Smooth muscle cell (in vitro differentiated cells): ENCODE results near the gene RBMS3. TPM values are rescaled to one million over a fixed set of nuclear protein-coding genes. Genes with fewer than 3 reads are reported as not detected.
"Not testable (repeated sequence)": the region's sequence is repeated elsewhere in the genome, so short reads cannot be mapped to it uniquely, and the experiment has no call there.

Experiments
- DNase-seq: peaks from one replicate; lab custom pipeline; 2025; ENCODE audit not compliant: unreplicated experiment; lab: John Stamatoyannopoulos, UW
- H2AFZ ChIP-seq: fragments of 200-600 bp; sonication (generic); 2 replicates; pipeline ENCODE4 v1.6.0; 2016; ENCODE audit warnings: antibody characterized with exemption, low read depth, mild to moderate bottlenecking
- H3F3A ChIP-seq: fragments of 200-600 bp; sonication (generic); 2 replicates; pipeline ENCODE4 v1.6.0; 2017; ENCODE audit warnings: antibody characterized with exemption, low read depth
- H3K27ac ChIP-seq: fragments of 200-600 bp; sonication (generic); 2 replicates; pipeline ENCODE4 v1.5.1; 2016; ENCODE audit warnings: low read depth, mild to moderate bottlenecking
- H3K27me3 ChIP-seq: fragments of 200-600 bp; sonication (generic); 2 replicates; pipeline ENCODE4 v1.6.1; 2016; ENCODE audit warnings: low read depth, mild to moderate bottlenecking
- H3K36me3 ChIP-seq: fragments of 200-600 bp; sonication (generic); 2 replicates; pipeline ENCODE4 v1.5.1; 2016; ENCODE audit warnings: low read depth
- H3K4me1 ChIP-seq: fragments of 200-600 bp; sonication (generic); 2 replicates; pipeline ENCODE4 v1.5.1; 2016; ENCODE audit warnings: low read depth
- H3K4me2 ChIP-seq: fragments of 200-600 bp; sonication (generic); 2 replicates; pipeline ENCODE4 v1.6.0; 2016; ENCODE audit warnings: mild to moderate bottlenecking
- H3K4me3 ChIP-seq: fragments of 200-600 bp; sonication (generic); 2 replicates; pipeline ENCODE4 v1.5.1; 2016; ENCODE audit warnings: mild to moderate bottlenecking
- H3K79me2 ChIP-seq: fragments of 200-600 bp; sonication (generic); 2 replicates; pipeline ENCODE4 v1.6.0; 2016; ENCODE audit warnings: low read depth, mild to moderate bottlenecking
- H3K9ac ChIP-seq: fragments of 200-600 bp; sonication (generic); 2 replicates; pipeline ENCODE4 v1.6.0; 2016; ENCODE audit warnings: low read depth
- H3K9me3 ChIP-seq: fragments of 200-600 bp; sonication (generic); replicated peaks from 2 replicates; pipeline ENCODE4 v1.5.1; 2016; ENCODE audit warnings: low read depth
- H4K20me1 ChIP-seq: fragments of 200-600 bp; sonication (generic); 2 replicates; pipeline ENCODE4 v1.6.0; 2016; ENCODE audit warnings: low read depth
- WGBS: methylation state at CpG from one replicate; pipeline ENCODE4 v1.1.7; 2016; ENCODE audit warnings: low lambda C conversion rate; 5-methylcytosine and 5-hydroxymethylcytosine counted together
- polyA plus RNA-seq: library from polyadenylated mRNA; unstranded; fragments of >200 nt; fragmentation: Nextera tagmentation; extraction: Ambion mirVana; gene quantifications from 2 replicates; pipeline ENCODE4 v1.2.1, GENCODE V29; 2016
- total RNA-seq: library from RNA; depleted of rRNA; stranded (reverse); fragments of >200 nt; gene quantifications from 2 replicates; pipeline ENCODE4 v1.2.3, GENCODE V29; 2014
- TF ChIP-seq, protein P1 (sequence below): fragments of 200-600 bp; sonication (generic); IDR thresholded peaks from 2 replicates; pipeline ENCODE4 v1.5.1; 2017; ENCODE audit warnings: borderline replicate concordance, mild to moderate bottlenecking, antibody characterized with exemption; ENCODE audit not compliant: insufficient read depth, poor library complexity, severe bottlenecking

RBMS3 gene
- total and polyA plus RNA-seq, 2 experiments from 2014 or later, result 42.9 to 50.6 TPM

DNA sequence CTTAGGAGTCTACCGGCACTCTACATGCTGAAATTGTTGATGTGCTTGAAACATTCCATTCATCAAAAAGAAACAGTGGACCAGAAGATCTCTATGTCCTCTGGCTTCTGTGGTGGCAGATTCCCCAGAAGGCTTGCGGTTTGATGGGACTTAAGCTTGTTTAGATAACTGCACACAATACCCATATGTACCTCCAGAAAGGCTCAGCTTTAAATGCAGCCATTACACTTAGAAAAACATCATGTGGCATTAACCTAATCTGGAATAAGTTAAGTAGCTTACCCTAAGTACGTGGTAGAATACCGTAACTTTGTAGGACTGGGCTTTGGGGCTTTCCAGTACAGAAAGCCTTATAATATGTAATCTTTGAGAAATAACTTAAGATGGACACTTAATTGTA lies 187.3 kb downstream of the RBMS3 start:
- Histone ChIP-seq H3K4me3 (no peak overlapping the region), H3K4me2 (peak overlapping the region; percentile 16), H3F3A (no peaks in the 10 kb centered on the region), H3K9ac (no peak overlapping the region), H3K27me3 (no peaks in the 10 kb centered on the region), H3K4me1 (peaks cover 15% of the 10 kb centered on the region), H3K9me3 (no peaks in the 10 kb centered on the region), H2AFZ (no peak overlapping the region), H4K20me1 (peaks cover 19% of the 10 kb centered on the region), H3K36me3 (no peaks in the 10 kb centered on the region), H3K27ac (no peak overlapping the region), H3K79me2 (peaks cover 37% of the 10 kb centered on the region)
- 19% methylated on average over 4 of the region's 4 CpGs for WGBS
- TF ChIP-seq, protein P1, sequence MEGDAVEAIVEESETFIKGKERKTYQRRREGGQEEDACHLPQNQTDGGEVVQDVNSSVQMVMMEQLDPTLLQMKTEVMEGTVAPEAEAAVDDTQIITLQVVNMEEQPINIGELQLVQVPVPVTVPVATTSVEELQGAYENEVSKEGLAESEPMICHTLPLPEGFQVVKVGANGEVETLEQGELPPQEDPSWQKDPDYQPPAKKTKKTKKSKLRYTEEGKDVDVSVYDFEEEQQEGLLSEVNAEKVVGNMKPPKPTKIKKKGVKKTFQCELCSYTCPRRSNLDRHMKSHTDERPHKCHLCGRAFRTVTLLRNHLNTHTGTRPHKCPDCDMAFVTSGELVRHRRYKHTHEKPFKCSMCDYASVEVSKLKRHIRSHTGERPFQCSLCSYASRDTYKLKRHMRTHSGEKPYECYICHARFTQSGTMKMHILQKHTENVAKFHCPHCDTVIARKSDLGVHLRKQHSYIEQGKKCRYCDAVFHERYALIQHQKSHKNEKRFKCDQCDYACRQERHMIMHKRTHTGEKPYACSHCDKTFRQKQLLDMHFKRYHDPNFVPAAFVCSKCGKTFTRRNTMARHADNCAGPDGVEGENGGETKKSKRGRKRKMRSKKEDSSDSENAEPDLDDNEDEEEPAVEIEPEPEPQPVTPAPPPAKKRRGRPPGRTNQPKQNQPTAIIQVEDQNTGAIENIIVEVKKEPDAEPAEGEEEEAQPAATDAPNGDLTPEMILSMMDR, result no peak
- no peak for DNase-seq

DNA sequence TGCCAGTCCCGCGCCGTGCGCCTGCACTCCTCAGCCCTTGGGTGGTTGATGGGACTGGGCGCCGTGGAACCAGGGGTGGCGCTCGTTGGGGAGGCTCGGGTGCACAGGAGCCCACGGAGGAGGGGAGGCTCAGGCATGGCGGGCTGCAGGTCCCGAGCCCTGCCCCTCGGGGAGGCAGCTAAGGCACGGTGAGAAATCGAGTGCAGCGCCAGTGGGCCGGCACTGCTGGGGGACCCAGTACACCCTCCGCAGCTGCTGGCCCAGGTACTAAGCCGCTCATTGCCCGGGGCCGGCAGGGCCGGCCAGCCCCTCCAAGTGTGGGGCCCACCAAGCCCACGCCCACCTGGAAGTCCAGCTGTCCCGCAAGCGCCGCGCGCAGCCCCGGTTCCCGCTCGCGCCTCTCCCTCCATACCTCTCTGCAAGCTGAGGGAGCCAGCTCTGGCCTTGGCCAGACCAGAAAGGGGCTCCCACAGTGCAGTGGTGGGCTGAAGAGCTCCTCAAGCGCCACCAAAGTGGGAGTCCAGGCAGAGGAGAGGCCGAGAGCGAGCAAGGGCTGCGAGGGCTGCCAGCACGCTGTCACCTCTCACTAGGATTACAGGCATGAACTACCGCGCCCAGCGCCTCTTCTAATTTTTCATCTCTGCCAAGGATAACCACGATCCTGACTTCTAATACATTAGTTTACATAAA lies 192.8 kb downstream of the RBMS3 start:
- WGBS, result 95% methylated on average over 41 of the region's 41 CpGs
- Histone ChIP-seq H3K4me1 (peaks cover 24% of the 10 kb centered on the region), H3K79me2 (peaks cover 56% of the 10 kb centered on the region), H4K20me1 (peaks cover 38% of the 10 kb centered on the region)
- H3K4me3 ChIP-seq, DNase-seq, H3K4me2 ChIP-seq, H2AFZ ChIP-seq, H3K27ac ChIP-seq, H3K27me3 ChIP-seq, H3K36me3 ChIP-seq, H3K9me3 ChIP-seq, H3F3A ChIP-seq, H3K9ac ChIP-seq: not testable (repeated sequence)

DNA sequence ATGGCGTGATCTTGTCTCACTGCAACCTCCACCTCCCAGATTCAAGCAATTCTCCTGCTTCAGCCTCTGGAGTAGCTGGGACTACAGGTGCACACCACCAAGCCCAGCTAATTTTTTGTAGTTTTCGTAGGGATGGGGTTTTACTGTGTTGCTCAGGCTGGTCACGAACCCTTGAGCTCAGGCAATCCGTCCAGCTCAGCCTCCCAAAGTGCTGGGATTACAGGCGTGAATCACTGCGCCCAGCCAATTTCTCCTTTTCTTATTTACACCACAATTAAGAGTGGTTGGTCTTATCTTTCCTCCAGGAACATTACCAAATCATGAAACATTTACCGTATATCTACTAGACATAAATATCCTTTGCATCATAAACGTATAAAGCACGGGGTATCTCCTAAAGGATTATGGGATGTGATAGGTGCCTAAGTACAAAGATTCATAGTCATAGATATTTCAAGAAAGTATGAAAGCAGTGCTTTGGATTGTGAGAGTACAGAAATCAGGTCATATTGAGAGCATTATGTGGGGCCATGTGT lies 194.5 kb downstream of the RBMS3 start:
- Histone ChIP-seq H3K79me2 (peaks cover 48% of the 10 kb centered on the region), H3K4me2 (peak overlapping the region; percentile 23), H3K36me3 (no peaks in the 10 kb centered on the region), H3K27ac (no peak overlapping the region), H2AFZ (no peak overlapping the region), H3K4me3 (no peak overlapping the region), H3K27me3 (no peaks in the 10 kb centered on the region), H3K9me3 (no peaks in the 10 kb centered on the region), H3K4me1 (peaks cover 16% of the 10 kb centered on the region), H4K20me1 (peaks cover 28% of the 10 kb centered on the region), H3F3A (no peaks in the 10 kb centered on the region), H3K9ac (no peak overlapping the region)
- 35% methylated on average over 9 of the region's 9 CpGs for WGBS
- DNase-seq, result no peak
- TF ChIP-seq, protein P1, result no peak

DNA sequence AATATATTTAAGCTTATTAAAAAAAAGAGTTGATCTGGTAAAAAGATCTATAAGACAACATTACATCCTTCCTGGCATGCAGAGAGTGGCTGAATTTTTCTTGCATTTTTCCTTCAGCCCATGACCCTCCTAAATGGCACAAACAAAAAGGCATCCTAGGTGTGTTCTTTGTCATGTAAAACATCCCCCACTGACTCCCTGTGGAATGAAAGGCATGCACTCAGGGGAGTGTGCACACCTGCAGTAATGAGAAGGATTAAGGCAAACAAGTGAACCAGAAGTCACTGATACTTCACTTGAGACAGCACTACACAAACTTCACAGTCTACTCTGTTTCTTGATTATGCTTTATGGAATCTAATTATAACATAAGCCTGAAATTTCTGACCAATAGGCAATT lies 195.0 kb downstream of the RBMS3 start:
- Histone ChIP-seq H3F3A (no peaks in the 10 kb centered on the region), H3K4me1 (peaks cover 16% of the 10 kb centered on the region), H3K4me3 (no peak overlapping the region), H3K27me3 (no peaks in the 10 kb centered on the region), H3K27ac (no peak overlapping the region), H3K9ac (no peak overlapping the region), H4K20me1 (peaks cover 28% of the 10 kb centered on the region), H3K79me2 (peaks cover 43% of the 10 kb centered on the region), H2AFZ (no peak overlapping the region), H3K9me3 (no peaks in the 10 kb centered on the region), H3K36me3 (no peaks in the 10 kb centered on the region), H3K4me2 (peak overlapping the region; percentile 23)
- no peak for DNase-seq
- TF ChIP-seq, protein P1, result no peak
